ENCODE data around the gene IRS2. TPM values are rescaled to one million over a fixed set of nuclear protein-coding genes. Genes with fewer than 3 reads are reported as not detected.

Gene IRS2
- total and polyA plus RNA-seq, 2 experiments from 2014 or later: 3.4 to 7.7 TPM

- H3K36me3 ChIP-seq (ENCODE audit: low read depth): peaks cover 28% of the 10 kb centered on the region; the same call in 1 of the 2 replicates
- H3F3A ChIP-seq (ENCODE audit: insufficient read depth): peaks cover 21% of the 10 kb centered on the region; the same call in 1 of the 2 replicates
- no peak overlapping the region for H3K27ac ChIP-seq
- H3K4me3 ChIP-seq: no peak overlapping the region
- 76 to 78% methylated on average over 4 of the region's 4 CpGs for WGBS, 2 experiments (ENCODE audit: low coverage in 1 of 2, low lambda C conversion rate in 2 of 2, missing lambda C conversion rate in 2 of 2)
- in situ Hi-C loops (cut with MboI): no loop called here
- H2AFZ ChIP-seq: no peak overlapping the region
- no peak for TF ChIP-seq EZH2phosphoT487 (IDR thresholded peaks at IDR 0.05; ENCODE audit: insufficient read depth, low read depth)
- no peak for TF ChIP-seq EZH2 (IDR thresholded peaks at IDR 0.05; ENCODE audit: insufficient read depth, poor library complexity, severe bottlenecking)
- H3K79me2 ChIP-seq (ENCODE audit: insufficient read depth): no peaks in the 10 kb centered on the region
- H3K27me3 ChIP-seq (replicated peaks; ENCODE audit: insufficient read depth): no peaks in the 10 kb centered on the region
- H3K4me2 ChIP-seq (ENCODE audit: unreplicated experiment): no peak overlapping the region
- H4K20me1 ChIP-seq (ENCODE audit: insufficient read depth): no peaks in the 10 kb centered on the region
- no peaks in the 10 kb centered on the region for H3K9me3 ChIP-seq (ENCODE audit: low read depth)
- no peak overlapping the region for H3K9ac ChIP-seq
- H3K4me1 ChIP-seq (ENCODE audit: insufficient read depth): no peaks in the 10 kb centered on the region
- H3K9me2 ChIP-seq (ENCODE audit: insufficient read depth): no peaks in the 10 kb centered on the region
- DNase-seq: no peak
These were observed 36.1 kb downstream of the IRS2 start for GRCh38 chr13:109750221-109750775.

- Histone ChIP-seq H3K4me1 (ENCODE audit: insufficient read depth) (no peaks in the 10 kb centered on the region), H4K20me1 (ENCODE audit: insufficient read depth) (no peaks in the 10 kb centered on the region), H2AFZ (no peak overlapping the region), H3K27ac (no peak overlapping the region), H3F3A (ENCODE audit: insufficient read depth) (peaks cover 21% of the 10 kb centered on the region; the same call in 1 of the 2 replicates), H3K4me2 (ENCODE audit: unreplicated experiment) (no peak overlapping the region), H3K9me2 (ENCODE audit: insufficient read depth) (no peaks in the 10 kb centered on the region), H3K4me3 (no peak overlapping the region), H3K79me2 (ENCODE audit: insufficient read depth) (no peaks in the 10 kb centered on the region), H3K9ac (no peak overlapping the region), H3K27me3 (replicated peaks; ENCODE audit: insufficient read depth) (no peaks in the 10 kb centered on the region), H3K36me3 (ENCODE audit: low read depth) (peaks cover 19% of the 10 kb centered on the region; the same call in 1 of the 2 replicates), H3K9me3 (ENCODE audit: low read depth) (no peaks in the 10 kb centered on the region)
- DNase-seq: no peak
- in situ Hi-C loops (cut with MboI): no loop called here
- WGBS, 2 experiments (ENCODE audit: low coverage in 1 of 2, low lambda C conversion rate in 2 of 2, missing lambda C conversion rate in 2 of 2): 72 to 74% methylated on average over 5 of the region's 5 CpGs
- TF ChIP-seq EZH2 (IDR thresholded peaks at IDR 0.05; ENCODE audit: insufficient read depth, poor library complexity, severe bottlenecking) (no peak), EZH2phosphoT487 (IDR thresholded peaks at IDR 0.05; ENCODE audit: insufficient read depth, low read depth) (no peak)
These were observed 37.0 kb downstream of the IRS2 start for GRCh38 chr13:109749365-109749764.

GRCh38 chr13:109748677-109749076 is 37.7 kb downstream of the IRS2 start:
- peaks cover 21% of the 10 kb centered on the region; the same call in 1 of the 2 replicates for H3F3A ChIP-seq (ENCODE audit: insufficient read depth)
- H4K20me1 ChIP-seq (ENCODE audit: insufficient read depth): no peaks in the 10 kb centered on the region
- no peak overlapping the region for H3K27ac ChIP-seq
- no peak overlapping the region for H3K9ac ChIP-seq
- DNase-seq: no peak
- H3K79me2 ChIP-seq (ENCODE audit: insufficient read depth): no peaks in the 10 kb centered on the region
- H3K4me1 ChIP-seq (ENCODE audit: insufficient read depth): no peaks in the 10 kb centered on the region
- H3K27me3 ChIP-seq (replicated peaks; ENCODE audit: insufficient read depth): no peaks in the 10 kb centered on the region
- H3K4me3 ChIP-seq: no peak overlapping the region
- H3K4me2 ChIP-seq (ENCODE audit: unreplicated experiment): no peak overlapping the region
- 57 to 60% methylated on average over 2 of the region's 2 CpGs for WGBS, 2 experiments (ENCODE audit: low coverage in 1 of 2, low lambda C conversion rate in 2 of 2, missing lambda C conversion rate in 2 of 2)
- in situ Hi-C loops (cut with MboI): no loop called here
- TF ChIP-seq EZH2 (IDR thresholded peaks at IDR 0.05; ENCODE audit: insufficient read depth, poor library complexity, severe bottlenecking): no peak
- no peak for TF ChIP-seq EZH2phosphoT487 (IDR thresholded peaks at IDR 0.05; ENCODE audit: insufficient read depth, low read depth)
- peaks cover 12% of the 10 kb centered on the region; the same call in 1 of the 2 replicates for H3K36me3 ChIP-seq (ENCODE audit: low read depth)
- H3K9me2 ChIP-seq (ENCODE audit: insufficient read depth): no peaks in the 10 kb centered on the region
- H3K9me3 ChIP-seq (ENCODE audit: low read depth): no peaks in the 10 kb centered on the region
- H2AFZ ChIP-seq: no peak overlapping the region

- H3K79me2 ChIP-seq (ENCODE audit: insufficient read depth): no peaks in the 10 kb centered on the region
- peaks cover 8% of the 10 kb centered on the region for H3K27me3 ChIP-seq (replicated peaks; ENCODE audit: insufficient read depth)
- no peak overlapping the region for H2AFZ ChIP-seq
- no peak overlapping the region for H3K9ac ChIP-seq
- 50 to 58% methylated on average over 3 of the region's 3 CpGs for WGBS, 2 experiments (ENCODE audit: low coverage in 1 of 2, low lambda C conversion rate in 2 of 2, missing lambda C conversion rate in 2 of 2)
- no peaks in the 10 kb centered on the region for H3K4me1 ChIP-seq (ENCODE audit: insufficient read depth)
- peaks cover 4% of the 10 kb centered on the region; the same call in 1 of the 2 replicates for H3K36me3 ChIP-seq (ENCODE audit: low read depth)
- H3K9me3 ChIP-seq (ENCODE audit: low read depth): no peaks in the 10 kb centered on the region
- H3F3A ChIP-seq (ENCODE audit: insufficient read depth): peaks cover 21% of the 10 kb centered on the region; the same call in 1 of the 2 replicates
- no peaks in the 10 kb centered on the region for H3K9me2 ChIP-seq (ENCODE audit: insufficient read depth)
- no peak for TF ChIP-seq EZH2phosphoT487 (IDR thresholded peaks at IDR 0.05; ENCODE audit: insufficient read depth, low read depth)
- no peak for TF ChIP-seq EZH2 (IDR thresholded peaks at IDR 0.05; ENCODE audit: insufficient read depth, poor library complexity, severe bottlenecking)
- H3K27ac ChIP-seq: no peak overlapping the region
- in situ Hi-C loops (cut with MboI): no loop called here
- H3K4me2 ChIP-seq (ENCODE audit: unreplicated experiment): no peak overlapping the region
- H4K20me1 ChIP-seq (ENCODE audit: insufficient read depth): no peaks in the 10 kb centered on the region
- DNase-seq: no peak
- H3K4me3 ChIP-seq: no peak overlapping the region
These were observed 38.9 kb downstream of the IRS2 start for GRCh38 chr13:109747524-109747923.
